Measurements from ENCODE around the gene HOXB6.

The HOXB6 gene

DNA sequence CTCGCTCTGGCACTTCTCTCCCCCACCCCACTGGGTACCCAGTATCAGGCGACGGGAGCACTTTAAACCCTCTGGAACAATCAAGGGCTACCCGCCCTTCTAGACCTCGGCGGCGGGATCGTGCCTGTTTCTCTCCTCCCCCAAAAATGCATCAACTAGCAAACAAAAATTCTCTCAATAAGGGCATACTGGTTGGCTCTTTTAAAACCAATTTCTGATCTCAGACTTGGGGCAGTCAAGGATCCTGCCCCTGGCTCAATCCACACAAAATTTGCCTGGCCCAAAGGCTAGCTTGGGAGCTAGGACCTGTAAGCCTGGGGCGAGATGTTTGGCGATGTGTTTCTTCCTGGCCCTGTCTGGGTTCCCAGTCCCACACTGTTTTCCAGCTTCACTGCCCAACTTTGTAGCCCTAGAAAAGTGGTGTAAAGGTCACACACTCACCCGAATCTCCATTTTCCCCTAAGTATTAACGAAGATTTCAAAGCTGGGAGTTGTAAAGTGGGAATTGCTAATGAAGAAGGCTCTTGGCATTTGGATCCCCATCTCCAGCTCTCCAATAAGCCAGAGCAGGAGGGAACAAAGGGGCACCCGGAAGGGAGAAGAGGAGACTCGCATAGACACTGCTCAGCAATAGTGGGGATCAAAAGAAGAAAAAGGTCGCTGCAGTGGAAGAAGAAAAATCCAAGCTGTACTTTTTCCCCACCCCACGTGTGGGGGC lies 45.5 kb downstream of the HOXB6 start:
- TF ChIP-seq, protein P1, sequence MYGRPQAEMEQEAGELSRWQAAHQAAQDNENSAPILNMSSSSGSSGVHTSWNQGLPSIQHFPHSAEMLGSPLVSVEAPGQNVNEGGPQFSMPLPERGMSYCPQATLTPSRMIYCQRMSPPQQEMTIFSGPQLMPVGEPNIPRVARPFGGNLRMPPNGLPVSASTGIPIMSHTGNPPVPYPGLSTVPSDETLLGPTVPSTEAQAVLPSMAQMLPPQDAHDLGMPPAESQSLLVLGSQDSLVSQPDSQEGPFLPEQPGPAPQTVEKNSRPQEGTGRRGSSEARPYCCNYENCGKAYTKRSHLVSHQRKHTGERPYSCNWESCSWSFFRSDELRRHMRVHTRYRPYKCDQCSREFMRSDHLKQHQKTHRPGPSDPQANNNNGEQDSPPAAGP (tag by site-specific recombination; IDR thresholded peaks at IDR 0.05), result no peak
- TF ChIP-seq ZNF10 (tag by site-specific recombination; IDR thresholded peaks at IDR 0.05), result peak; percentile 93
- ChIA-PET CTCF (interaction anchor here (0.9 to 1.2 kb wide), 3 partner anchors 67 to 251 kb away, joined by 3 read pairs; no protein-coding TSS in a partner anchor), POLR2A (interaction anchor here (0.6 to 1.0 kb wide), 4 partner anchors 13 to 31 kb away, joined by 3 to 5 read pairs (median 4); no protein-coding TSS in a partner anchor)
- peak overlapping the region; percentile 8; the same call in 1 of the 2 replicates for H3K27ac ChIP-seq (ENCODE audit: extremely low read depth, low read depth, low read length)
- peaks cover 85% of the 10 kb centered on the region for H3K4me1 ChIP-seq (ENCODE audit: control insufficient read depth, insufficient read depth, low read length)
- H3K36me3 ChIP-seq (ENCODE audit: control insufficient read depth in 2 of 2, insufficient read depth in 1 of 2, low read length in 2 of 2), result peaks cover 13 to 45% of the 10 kb centered on the region in 2 experiments
- H3K4me3 ChIP-seq (ENCODE audit: low read depth, low read length), result no peak overlapping the region
- H3K9me3 ChIP-seq (ENCODE audit: control insufficient read depth, insufficient read depth, low read depth, low read length), result no peaks in the 10 kb centered on the region

DNA sequence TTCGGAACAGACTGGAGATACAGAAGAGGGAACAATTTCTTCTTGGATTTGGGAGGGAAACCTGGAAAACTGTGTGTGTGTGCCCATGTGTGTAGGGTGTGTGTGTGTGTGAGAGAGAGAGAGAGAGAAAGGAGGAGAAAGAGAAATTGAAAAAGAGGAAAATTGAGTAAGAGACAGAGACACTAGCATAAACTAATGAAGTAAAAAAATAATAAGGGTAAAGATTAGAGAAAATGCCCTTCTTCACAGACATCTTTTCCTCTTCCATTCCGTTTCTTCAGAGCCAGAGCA lies 46.0 kb downstream of the HOXB6 start:
- peak overlapping the region; percentile 97; the same call in 1 of the 2 replicates for H3K27ac ChIP-seq (ENCODE audit: extremely low read depth, low read depth, low read length)
- peaks cover 13 to 50% of the 10 kb centered on the region in 2 experiments for H3K36me3 ChIP-seq (ENCODE audit: control insufficient read depth in 2 of 2, insufficient read depth in 1 of 2, low read length in 2 of 2)
- TF ChIP-seq SALL2 (tag by site-specific recombination; IDR thresholded peaks at IDR 0.05; ENCODE audit: borderline replicate concordance), result no peak
- TF ChIP-seq ZNF514 (tag by site-specific recombination; IDR thresholded peaks at IDR 0.05), result no peak
- TF ChIP-seq, protein P2, sequence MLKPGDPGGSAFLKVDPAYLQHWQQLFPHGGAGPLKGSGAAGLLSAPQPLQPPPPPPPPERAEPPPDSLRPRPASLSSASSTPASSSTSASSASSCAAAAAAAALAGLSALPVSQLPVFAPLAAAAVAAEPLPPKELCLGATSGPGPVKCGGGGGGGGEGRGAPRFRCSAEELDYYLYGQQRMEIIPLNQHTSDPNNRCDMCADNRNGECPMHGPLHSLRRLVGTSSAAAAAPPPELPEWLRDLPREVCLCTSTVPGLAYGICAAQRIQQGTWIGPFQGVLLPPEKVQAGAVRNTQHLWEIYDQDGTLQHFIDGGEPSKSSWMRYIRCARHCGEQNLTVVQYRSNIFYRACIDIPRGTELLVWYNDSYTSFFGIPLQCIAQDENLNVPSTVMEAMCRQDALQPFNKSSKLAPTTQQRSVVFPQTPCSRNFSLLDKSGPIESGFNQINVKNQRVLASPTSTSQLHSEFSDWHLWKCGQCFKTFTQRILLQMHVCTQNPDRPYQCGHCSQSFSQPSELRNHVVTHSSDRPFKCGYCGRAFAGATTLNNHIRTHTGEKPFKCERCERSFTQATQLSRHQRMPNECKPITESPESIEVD (tag by site-specific recombination; IDR thresholded peaks at IDR 0.05), result no peak
- no peak for TF ChIP-seq ZNF548 (tag by site-specific recombination; IDR thresholded peaks at IDR 0.05)
- no peak for TF ChIP-seq ZNF138 (tag by site-specific recombination; IDR thresholded peaks at IDR 0.05; ENCODE audit: borderline replicate concordance)
- TF ChIP-seq, protein P3, sequence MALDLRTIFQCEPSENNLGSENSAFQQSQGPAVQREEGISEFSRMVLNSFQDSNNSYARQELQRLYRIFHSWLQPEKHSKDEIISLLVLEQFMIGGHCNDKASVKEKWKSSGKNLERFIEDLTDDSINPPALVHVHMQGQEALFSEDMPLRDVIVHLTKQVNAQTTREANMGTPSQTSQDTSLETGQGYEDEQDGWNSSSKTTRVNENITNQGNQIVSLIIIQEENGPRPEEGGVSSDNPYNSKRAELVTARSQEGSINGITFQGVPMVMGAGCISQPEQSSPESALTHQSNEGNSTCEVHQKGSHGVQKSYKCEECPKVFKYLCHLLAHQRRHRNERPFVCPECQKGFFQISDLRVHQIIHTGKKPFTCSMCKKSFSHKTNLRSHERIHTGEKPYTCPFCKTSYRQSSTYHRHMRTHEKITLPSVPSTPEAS (tag by site-specific recombination; IDR thresholded peaks at IDR 0.05), result peak; percentile 72; the same call in 1 of the 2 replicates
- no peak for TF ChIP-seq ZNF510 (tag by site-specific recombination; IDR thresholded peaks at IDR 0.05; ENCODE audit: insufficient replicate concordance)
- peak; percentile 59 for TF ChIP-seq ZNF366 (tag by site-specific recombination; conservative IDR thresholded peaks at IDR 0.05)
- TF ChIP-seq, protein P1 (tag by site-specific recombination; IDR thresholded peaks at IDR 0.05), result no peak
- TF ChIP-seq PRDM1 (tag by site-specific recombination; IDR thresholded peaks at IDR 0.05), result peak; percentile 88
- TF ChIP-seq ZBTB7A (tag by site-specific recombination; IDR thresholded peaks at IDR 0.05; ENCODE audit: low read depth), result no peak
- TF ChIP-seq ZNF302 (tag by site-specific recombination; IDR thresholded peaks at IDR 0.05; ENCODE audit: low read depth), result no peak
- peak; percentile 58 for TF ChIP-seq ZBTB20 (tag by site-specific recombination; IDR thresholded peaks at IDR 0.05)
- H3K9me3 ChIP-seq (ENCODE audit: control insufficient read depth, insufficient read depth, low read depth, low read length), result no peaks in the 10 kb centered on the region
- ChIA-PET CTCF (no interaction called here), POLR2A (interaction anchor here (0.6 to 1.0 kb wide), 2 partner anchors 19 to 30 kb away, joined by 3 to 5 read pairs; no protein-coding TSS in a partner anchor)
- peaks cover 88% of the 10 kb centered on the region for H3K4me1 ChIP-seq (ENCODE audit: control insufficient read depth, insufficient read depth, low read length)
- no peak overlapping the region for H3K4me3 ChIP-seq (ENCODE audit: low read depth, low read length)
